GM21529 (cell line): ENCODE data around the gene BCR.

Source experiments
- ATAC-seq: cut with Tn5 transposase; IDR thresholded peaks from one replicate; pipeline ENCODE4 v1.9.1; 2021; ENCODE audit not compliant: unreplicated experiment

BCR gene

GRCh38 chr22:23227380-23227779, 47.1 kb downstream of the BCR start:
- ATAC-seq = no peak

GRCh38 chr22:23228503-23228902, 48.2 kb downstream of the BCR start:
- ATAC-seq = no peak

GRCh38 chr22:23229646-23230045, 49.3 kb downstream of the BCR start:
- no peak for ATAC-seq

GRCh38 chr22:23230348-23231068, 50.2 kb downstream of the BCR start:
- no peak for ATAC-seq

GRCh38 chr22:23231471-23232093, 51.3 kb downstream of the BCR start:
- ATAC-seq = no peak

GRCh38 chr22:23232094-23232905, 52.0 kb downstream of the BCR start:
- ATAC-seq = no peak

- no peak for ATAC-seq
These were observed 52.8 kb downstream of the BCR start for GRCh38 chr22:23233084-23233531.

GRCh38 chr22:23233752-23234408, 53.6 kb downstream of the BCR start:
- no peak for ATAC-seq

- ATAC-seq = no peak
These were observed 54.3 kb downstream of the BCR start for GRCh38 chr22:23234409-23235161.

GRCh38 chr22:23235425-23235824, 55.1 kb downstream of the BCR start:
- no peak for ATAC-seq

- ATAC-seq = no peak
These were observed 55.7 kb downstream of the BCR start for GRCh38 chr22:23236026-23236425.

GRCh38 chr22:23236440-23237184, 56.3 kb downstream of the BCR start:
- ATAC-seq = no peak

- ATAC-seq = no peak
These were observed 57.0 kb downstream of the BCR start for GRCh38 chr22:23237201-23237798.

GRCh38 chr22:23237841-23238240, 57.5 kb downstream of the BCR start:
- ATAC-seq = no peak

GRCh38 chr22:23238707-23239106, 58.4 kb downstream of the BCR start:
- ATAC-seq = no peak

GRCh38 chr22:23239429-23239828, 59.1 kb downstream of the BCR start:
- no peak for ATAC-seq

- ATAC-seq = no peak
These were observed 60.5 kb downstream of the BCR start for GRCh38 chr22:23240639-23241389.

GRCh38 chr22:23241562-23242472, 61.5 kb downstream of the BCR start:
- ATAC-seq = no peak
